HG02970 (cell line): ENCODE results near the gene CHCHD3.

Experiments
- ATAC-seq: cut with Tn5 transposase; IDR thresholded peaks from one replicate; pipeline ENCODE4 v1.9.1; 2021; ENCODE audit warnings: mild to moderate bottlenecking, moderate library complexity, moderate number of reproducible peaks; ENCODE audit not compliant: unreplicated experiment, low FRiP score

Gene CHCHD3

DNA sequence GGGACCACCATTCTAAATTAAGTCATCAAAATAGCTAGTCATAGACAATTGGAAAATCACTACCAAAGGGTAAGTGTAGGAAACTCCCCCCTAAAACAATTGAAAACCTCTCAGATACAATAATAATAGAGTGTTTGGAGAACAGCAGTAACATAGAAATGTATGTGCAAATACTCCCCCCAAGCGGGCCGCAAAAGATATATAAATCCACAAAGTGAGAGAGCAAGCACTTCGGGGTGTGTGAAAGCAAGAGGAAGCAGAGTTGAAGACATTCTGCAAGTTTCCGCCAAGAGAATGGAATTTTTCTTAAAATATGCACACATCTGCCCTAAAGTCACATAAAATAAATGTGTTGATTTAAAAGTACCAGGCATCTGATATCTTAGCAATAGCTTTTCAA, 33.3 kb downstream of the CHCHD3 start:
- ATAC-seq, result no peak

DNA sequence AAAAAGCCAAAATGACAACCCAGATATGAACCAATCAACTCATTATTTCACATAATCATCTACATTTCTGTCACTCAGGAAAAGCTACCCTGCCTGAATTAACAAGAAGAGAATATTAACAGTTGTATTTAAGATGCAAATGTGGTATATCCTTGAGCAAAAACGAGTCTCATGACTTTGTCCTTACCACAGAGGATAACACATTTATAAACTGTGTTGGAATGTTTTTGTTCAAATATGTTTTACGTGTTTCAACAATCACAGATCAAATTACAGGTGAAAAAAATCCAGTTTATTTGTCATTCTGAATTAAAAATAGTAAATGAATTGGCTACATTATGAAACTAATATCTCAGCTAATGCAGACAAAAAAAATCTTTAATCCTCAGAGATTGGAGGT, 34.6 kb downstream of the CHCHD3 start:
- ATAC-seq, result no peak

DNA sequence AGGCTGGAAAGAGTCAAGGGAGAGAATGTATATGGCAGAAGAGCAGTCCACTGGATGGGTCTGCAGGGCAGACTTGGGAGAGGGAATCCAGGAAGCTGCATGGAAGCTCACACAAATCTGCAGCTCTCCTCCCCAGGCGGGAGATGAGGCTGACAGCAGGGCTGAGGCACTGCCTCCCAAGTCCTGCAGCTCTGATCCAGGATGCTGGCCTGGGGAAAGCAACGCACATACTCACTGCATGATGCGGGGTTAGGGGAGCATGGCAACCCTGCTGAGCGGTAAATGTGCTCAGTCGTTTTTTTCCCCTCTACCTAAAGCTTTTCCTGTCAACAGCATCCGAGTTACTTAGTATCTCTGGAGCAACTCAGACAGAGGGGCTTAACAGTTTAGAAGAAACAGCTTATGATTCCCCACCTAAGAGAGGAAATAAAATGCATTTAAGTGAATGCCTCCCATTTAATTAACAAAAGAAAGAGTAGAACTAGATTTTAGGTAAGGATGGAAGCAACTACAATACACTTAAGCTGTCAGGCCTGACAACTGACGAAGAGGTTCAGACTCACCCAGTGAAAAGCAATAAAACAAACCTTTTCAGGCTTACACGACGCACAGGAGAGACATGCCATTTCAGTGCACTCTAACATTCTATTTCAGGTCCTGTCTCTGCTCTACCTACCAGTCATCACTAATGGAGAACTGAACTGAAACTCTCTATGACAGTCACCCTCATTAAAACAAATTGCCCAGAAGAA, 37.0 kb downstream of the CHCHD3 start:
- ATAC-seq, result no peak

DNA sequence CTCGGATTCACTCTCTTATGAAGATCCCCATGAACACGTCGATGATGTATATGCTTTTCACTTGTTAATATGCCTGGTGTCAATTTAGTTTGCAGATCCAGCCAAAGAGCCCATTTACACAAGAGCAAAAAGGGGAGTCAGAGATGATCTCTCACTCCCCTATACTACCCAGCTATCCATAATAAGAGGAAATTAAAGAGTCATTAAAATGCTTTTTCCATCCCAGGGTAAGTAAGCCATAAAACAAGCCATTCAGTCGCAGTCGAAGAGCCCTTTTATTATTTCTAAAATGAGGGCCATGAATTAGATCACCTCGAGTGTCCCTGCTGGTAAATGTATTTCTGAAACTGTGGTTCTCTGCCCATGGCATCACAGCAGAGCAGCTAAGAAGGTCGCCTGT, 41.2 kb downstream of the CHCHD3 start:
- no peak for ATAC-seq

DNA sequence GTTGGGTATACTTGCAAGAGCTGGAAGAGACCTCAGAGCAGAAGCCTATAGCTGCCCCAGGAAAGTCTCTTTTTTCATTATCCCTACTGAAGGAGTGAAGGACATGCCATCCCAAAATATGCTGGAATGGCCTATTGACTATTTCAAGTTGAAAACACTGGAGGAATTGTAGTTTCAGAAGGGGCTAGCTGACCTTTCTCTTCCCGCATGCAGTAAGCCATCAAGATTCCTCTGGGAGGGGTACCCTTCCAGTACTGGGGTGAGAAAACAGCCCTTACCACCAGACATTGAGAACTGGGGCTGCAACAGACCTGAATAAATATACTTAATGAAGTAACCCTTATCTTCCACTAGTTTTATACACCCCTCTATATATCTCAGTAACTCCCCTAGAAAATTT, 41.7 kb downstream of the CHCHD3 start:
- no peak for ATAC-seq

DNA sequence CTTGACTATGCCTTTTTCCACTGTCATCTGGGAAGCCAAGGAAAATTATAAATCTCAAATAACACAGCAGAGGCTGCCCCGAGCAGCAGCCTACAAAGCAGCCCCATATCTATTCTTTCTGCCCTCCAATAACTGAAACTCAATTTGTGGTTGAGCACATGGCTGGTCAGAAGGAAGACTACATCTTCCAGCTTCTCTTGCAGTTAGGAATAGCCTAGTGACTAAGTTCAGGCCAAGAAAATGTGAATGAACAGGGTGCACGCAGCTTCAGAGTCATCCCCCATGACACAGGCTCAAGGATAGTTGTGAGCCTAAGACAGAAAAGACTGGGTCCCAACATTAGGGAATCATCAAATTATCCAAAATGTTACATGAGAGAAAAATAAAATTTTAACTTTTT, 42.3 kb downstream of the CHCHD3 start:
- ATAC-seq, result no peak

DNA sequence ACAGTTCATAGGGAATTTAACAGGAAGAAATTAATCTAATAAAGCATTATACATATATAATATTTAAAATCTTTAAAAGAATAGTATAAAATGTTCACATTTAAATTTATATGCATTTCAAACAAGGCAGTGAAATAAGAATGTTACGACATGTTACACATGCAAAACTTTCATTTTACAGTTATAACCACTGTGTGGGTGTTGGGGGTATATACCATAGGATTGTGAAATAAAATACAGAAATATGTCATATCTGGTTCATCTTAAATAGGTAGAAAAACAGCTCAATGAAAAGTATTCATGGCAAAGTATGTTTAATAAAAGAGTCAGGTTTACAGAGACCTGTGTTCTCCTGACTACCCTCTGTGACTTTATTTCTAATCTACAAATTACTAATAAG, 45.6 kb downstream of the CHCHD3 start:
- no peak for ATAC-seq

DNA sequence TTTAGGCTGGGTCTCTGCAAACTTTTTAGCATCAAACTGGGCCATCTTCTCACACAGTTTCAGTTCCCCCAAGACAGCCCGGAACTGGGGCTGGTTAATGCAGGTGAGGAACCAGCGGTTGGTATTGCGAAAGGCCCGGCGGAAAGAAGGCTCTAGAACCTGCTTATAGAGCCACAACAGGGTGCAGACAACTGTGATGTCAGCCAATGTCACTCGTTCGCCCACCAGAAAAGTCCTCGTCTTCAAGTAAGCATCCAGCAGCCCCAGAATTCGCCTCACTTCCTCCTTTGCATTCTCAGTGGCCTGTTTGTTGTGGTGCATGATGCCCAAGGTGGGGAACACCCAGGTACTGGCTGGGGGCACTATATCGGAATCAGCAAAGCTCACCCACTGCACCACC, 46.6 kb downstream of the CHCHD3 start:
- ATAC-seq, result peak; percentile 62

DNA sequence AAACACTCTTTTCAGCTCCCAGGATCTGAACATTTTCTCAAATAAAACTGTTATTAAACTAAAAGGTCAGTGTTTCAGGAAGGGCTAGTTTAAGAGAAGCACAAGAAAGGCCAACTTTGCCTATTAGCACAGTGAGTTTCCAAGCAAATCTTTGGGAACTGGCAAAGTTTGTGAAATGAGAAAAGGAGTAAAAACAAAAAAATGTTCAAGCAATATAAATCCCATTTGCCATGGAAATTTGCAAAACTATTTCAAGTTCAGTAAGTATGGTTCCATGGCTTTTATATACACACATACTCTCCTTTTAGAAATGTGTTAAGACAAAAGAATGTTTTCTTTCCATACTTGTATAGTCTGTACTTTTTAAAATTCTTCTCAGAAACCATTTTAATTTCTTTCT, 51.5 kb downstream of the CHCHD3 start:
- no peak for ATAC-seq

DNA sequence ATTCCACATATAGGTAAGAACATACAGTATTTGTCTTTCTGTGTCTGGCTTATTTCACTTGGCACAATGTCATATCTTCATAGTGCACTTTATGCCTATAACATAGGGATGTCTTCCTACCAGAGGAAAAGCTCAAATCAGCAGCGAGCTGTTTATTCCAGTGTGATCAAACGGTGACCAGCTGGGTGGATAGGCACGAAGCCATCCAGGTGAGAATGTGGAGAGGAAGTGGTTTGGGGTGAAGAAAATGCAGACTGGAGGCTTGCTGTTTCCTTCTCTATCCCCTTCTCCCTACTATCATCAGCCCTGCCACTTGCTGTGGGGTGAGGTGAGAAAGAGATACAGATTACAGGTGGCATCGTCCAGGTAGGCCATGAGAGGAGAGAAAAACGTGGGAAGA, 52.4 kb downstream of the CHCHD3 start:
- no peak for ATAC-seq

DNA sequence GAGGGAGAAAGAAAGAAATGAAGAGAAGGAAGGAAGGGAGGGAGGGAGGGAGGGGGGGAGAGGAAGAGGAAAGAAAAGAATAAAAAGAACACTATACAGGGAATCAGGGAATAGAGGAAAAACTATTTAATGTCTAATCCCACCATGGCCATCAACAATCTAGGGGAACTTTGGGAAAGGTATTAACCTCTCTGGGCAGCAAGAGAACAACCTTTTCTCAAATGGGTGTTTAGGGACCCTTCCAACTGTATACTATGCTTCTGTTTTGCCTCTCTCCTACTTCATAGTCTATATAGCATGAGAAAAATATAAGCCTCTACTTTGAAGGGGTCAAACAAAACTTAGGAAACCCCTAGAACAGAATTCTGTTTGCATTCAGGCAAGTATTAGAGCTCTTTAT, 54.5 kb downstream of the CHCHD3 start:
- no peak for ATAC-seq

DNA sequence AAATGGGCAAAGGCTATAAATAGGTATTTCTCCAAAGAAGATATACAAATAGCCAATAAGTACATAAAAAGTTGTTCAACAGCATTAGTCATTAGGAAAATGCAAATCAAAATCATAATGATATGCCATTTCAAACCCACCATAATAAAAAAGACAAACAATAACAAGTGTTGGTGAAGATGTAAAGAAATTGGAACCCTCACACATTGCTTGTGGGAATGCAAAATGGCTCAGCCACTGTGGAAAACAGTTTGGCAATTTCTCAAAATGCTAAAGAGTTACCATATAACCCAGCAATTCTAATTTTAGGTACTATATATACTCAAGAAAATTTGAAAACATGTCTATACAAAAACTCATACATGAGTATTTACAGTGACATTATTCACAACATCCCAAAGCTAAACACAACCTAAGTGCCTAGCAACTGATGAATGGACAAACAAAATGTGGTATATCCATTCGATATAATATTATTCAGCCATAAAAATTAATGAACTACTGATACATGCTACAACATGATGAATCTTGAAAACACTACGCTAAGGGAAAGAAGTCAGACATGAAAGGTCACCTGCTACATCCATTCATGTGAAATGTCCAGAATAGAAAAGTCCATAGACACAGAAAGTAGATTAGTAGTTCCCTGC, 55.6 kb downstream of the CHCHD3 start:
- no peak for ATAC-seq

DNA sequence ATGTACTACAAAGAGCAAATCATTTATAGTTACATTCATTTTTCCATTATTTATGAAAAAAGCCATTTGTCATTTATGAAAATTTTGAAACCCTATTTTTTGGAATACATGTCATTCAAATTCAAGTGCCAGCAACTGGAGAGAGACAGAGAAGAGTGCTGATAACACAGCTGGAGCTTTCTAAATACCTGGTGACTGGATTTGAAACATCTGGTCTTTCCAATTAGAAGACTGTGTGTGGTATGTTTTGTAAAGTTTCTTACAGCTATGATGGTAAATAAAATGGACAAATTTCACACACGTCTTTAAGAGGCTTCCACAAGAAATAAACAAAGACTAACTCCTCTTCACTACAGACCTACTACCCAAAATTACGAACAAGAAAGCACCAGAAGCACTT, 56.8 kb downstream of the CHCHD3 start:
- no peak for ATAC-seq

DNA sequence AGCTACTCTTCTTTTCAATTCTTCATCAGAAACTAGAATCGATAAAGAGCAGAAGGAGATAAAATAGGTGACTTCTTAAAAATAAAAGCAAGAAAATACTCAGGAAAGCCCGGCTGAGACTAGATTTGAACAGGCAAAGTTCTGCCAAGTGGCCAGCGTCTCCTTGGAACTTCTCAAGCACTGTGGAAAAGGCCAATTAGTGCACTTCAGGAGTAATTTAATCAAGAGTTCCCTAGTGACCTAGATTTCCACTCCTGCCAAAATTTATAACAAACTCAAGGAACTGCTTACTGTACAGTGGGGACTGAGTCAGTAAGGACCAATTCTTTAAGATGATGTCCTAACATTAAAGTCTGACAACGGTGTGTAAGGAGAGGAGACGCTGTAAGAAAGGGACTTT, 57.3 kb downstream of the CHCHD3 start:
- ATAC-seq, result no peak

DNA sequence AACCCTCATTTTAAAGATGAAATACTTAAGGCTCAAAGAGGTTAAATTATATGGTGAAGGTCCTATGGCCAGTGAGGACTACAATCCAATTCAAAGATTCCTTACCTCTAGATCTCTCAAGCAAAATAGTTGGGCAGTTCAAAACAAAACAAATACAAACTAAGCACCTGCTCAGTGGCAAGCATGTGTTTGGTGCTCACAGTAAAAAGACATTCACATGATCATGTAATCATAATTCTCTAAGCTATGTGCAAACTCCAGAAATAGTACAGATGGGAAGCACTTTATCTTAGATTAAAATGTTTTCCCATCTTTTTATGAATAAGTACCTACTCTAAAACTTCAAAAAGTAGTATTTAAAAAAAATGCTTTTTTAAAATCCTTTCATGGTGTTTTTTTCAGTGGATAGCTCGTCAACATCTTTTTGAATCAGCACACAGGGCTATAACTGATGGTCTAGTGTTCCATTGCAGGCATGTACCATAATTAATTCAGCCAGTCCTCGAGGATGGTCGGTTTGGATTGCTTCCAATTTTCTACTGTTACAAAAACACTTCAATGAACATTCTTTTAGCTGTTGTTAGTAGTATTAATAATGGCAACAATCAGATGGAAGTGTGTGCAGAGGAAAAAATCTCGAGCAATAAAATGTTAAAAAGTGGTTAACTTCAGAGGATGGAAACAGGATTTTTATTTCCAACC, 58.4 kb downstream of the CHCHD3 start:
- no peak for ATAC-seq

DNA sequence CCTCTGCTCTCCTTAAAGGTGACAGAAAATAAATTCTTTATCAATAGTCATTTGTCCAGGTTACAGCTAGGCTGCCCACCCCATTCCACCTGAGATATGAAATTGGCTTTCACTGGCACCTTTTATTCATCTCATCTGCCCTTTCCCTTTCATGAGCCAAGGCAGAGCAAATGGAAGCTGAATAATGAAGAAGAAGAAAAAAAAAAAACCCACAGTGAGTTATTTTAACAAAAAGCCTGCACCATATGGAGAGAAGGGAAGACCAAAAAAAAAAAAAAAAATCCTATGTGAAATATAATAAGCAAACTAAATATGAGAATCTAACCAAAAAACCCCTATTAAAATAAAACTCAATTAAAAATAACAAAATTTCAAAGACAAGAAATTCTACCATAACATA, 59.2 kb downstream of the CHCHD3 start:
- ATAC-seq, result no peak

DNA sequence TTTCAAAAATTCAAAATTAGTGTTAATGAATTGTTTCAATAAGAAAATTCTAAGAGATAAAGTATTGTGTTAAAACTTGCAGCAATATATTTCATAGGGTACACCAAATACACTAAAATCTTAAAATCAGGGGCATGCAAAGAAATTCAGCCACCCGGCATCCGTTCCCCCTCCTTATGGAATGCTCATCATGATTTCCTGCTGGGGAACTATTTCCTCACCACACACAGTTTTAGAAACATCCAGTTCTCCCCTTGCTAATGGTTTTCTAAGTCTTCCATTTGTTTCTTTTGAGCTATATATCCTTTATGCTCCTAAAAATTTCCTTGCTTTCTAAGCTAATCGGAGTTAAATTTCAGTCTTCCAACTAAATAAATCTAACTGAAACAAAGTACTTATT, 60.7 kb downstream of the CHCHD3 start:
- ATAC-seq, result no peak

DNA sequence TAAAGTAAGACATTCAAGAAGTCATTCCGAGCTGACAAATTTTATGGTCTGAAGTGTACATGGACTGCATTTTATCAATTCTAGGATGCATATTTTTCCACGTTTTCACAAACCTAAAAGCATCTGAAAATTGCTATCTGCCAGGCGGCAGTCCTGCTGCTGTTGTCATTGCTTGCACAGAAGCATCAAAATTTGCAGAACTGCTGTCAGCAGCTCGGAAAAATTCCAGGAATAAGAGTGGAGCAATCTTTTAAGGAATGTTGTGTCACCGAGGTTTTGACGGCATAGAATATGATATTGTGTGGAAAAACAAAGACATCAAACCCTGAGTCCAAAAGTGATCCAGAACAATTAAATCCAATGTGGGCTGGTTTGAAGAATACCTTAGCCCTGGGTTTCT, 61.4 kb downstream of the CHCHD3 start:
- no peak for ATAC-seq

DNA sequence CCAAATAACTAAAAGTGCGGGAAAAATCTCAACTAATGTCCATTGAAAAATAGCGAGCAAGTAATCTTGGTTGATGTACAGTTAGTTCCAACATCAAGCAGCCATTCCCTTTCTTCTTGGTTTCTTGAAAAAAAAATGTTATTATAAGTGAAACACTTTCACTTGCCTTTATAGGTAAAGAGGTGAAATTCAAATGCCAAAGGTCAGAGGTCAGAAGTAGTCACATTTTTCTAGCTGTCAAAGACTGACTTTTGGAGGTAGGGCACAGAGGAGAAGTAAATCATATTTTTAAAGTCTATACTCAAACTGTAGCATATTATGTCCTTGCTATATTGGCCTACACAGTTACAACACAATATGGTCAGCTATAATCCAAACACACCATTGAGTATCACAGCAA, 62.3 kb downstream of the CHCHD3 start:
- no peak for ATAC-seq

DNA sequence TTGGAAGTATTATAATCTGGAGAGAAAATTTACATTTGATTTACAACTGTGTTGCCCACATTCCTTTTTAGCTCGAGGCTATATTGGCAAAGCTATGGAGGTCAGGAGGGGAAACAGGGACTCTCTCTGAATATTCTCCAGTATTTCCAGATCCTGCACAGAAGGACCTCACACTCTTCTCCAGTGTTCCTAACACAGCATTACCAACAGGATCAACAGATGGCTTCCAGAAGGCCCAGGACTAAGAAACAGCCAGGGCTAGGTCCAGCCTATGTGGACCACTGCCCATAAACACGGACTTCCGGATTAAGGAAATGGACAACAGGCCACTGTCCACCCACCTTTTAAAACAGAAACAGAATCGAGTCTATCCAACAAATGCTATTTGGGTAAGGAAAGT, 65.3 kb downstream of the CHCHD3 start:
- no peak for ATAC-seq

DNA sequence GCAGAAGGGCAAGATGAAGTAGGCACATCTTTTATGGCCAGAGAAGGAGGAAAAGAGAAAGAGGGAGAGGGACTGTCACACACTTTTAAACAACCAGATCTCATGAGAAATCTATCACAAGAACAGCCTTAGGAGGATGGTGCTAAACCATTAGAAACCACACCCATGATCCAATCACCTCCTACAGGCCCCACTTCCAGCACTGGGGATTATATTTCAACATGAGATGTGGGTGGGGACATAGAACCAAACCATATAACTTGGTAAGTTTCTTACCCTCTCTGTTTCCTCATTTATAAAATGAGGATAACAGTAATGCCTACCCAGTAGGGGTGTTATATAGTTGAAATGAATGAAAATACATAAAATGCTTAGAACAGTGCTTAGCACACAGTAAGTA, 66.0 kb downstream of the CHCHD3 start:
- no peak for ATAC-seq

DNA sequence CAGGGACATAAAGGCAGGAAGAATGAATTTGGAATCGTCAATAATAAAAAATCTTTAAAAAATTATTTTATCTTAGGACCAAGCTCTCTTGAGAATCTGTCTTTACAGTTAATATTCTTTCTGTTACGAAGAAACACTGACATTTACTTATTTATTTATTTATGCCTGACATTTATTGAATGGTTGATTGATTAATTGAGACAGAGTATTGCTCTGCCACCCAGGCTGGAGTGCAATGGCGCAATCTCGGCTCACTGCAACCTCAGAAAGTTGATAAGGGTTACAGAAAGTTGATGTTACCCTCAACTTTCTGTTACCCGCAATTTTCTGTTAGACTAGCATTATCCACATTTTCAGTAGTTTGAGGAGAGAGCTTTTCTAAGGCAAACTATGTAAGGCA, 70.1 kb downstream of the CHCHD3 start:
- no peak for ATAC-seq
